ENCODE results near the gene SS18. TPM values are rescaled to one million over a fixed set of nuclear protein-coding genes. Genes with fewer than 3 reads are reported as not detected.

Gene SS18
- total RNA-seq, 1 donor from 2014 or later = 81.4 TPM

DNA sequence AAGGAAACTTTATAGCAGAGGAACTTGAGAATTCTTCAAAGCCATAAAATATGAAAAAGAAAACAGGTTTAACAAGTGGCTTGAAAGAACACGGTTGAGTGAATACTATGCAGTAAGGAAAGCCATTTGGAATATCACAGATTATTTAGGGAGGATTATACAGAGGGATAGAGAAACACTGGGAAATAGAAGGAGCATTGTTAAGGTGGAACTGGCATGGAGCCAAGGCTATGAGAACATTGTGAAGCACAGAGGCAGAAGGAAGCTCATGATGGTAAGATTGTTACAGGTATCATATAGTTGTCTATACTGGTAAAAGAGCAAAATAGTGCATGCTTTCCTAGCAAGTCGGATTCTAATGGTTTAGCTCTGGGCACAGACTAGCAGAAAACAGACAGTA is 87.1 kb downstream of the SS18 start:
- TF ChIP-seq CTCF (conservative IDR thresholded peaks at IDR 0.05) = no peak
- Mint-ChIP-seq H3K27ac (ENCODE audit: unreplicated experiment) (no peak overlapping the region), H3K36me3 (ENCODE audit: low read depth) (peaks cover 6% of the 10 kb centered on the region), H3K4me3 (no peak overlapping the region), H3K9me3 (peaks cover 16% of the 10 kb centered on the region), H3K27me3 (ENCODE audit: low read depth) (no peaks in the 10 kb centered on the region), H3K4me1 (no peaks in the 10 kb centered on the region)
- DNase-seq (ENCODE audit: low read depth, low spot score) = no peak

DNA sequence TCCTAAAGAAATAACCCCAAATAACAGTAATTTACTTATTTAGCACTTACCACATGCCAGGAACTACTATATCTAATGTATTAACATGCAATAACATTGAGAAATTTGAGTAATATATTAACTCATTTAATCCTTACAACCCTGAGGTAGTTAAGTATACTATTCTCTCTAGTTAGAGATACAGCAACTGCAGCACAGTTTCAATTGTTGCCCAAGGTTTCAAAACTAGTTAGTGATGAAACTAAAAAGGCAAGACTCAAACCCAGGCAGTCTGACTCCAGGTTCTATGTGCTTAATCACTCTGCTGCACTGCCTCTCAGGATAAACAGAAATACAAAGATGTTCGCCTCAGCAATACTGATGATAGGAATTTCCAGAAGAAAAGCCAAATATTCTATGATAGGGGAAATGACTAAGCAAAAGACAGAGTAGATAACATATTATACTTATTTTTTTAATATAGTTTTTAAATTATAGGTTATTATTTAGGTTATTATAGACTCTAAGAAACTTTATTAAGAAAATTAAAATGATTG is 88.0 kb downstream of the SS18 start:
- no peaks in the 10 kb centered on the region for H3K4me1 Mint-ChIP-seq
- no peak for DNase-seq (ENCODE audit: low read depth, low spot score)
- H3K27me3 Mint-ChIP-seq (ENCODE audit: low read depth) = no peaks in the 10 kb centered on the region
- TF ChIP-seq CTCF (conservative IDR thresholded peaks at IDR 0.05) = no peak
- H3K4me3 Mint-ChIP-seq = no peak overlapping the region
- H3K9me3 Mint-ChIP-seq = peaks cover 12% of the 10 kb centered on the region
- no peak overlapping the region for H3K27ac Mint-ChIP-seq (ENCODE audit: unreplicated experiment)
- H3K36me3 Mint-ChIP-seq (ENCODE audit: low read depth) = peaks cover 6% of the 10 kb centered on the region

DNA sequence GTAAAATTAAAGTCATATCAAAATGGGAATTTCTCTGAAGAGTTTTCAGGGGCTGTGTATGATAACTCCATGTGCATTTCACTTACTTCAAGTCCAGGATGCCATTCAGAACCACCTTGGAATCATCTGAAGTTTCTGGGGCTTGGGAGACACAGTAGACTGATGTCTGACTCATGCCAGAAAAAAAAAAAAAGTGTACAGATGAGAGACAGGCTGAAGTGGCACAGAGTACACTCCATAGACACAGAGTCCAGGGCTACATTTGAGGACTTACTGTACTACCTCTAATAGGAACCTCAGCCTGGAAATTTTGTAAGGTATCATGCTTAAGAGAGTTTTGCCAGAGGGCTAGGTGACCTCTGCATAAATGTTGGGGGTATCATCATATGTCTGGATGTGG is 92.0 kb downstream of the SS18 start:
- H3K27me3 Mint-ChIP-seq (ENCODE audit: low read depth) = no peaks in the 10 kb centered on the region
- peaks cover 6% of the 10 kb centered on the region for H3K36me3 Mint-ChIP-seq (ENCODE audit: low read depth)
- no peak for DNase-seq (ENCODE audit: low read depth, low spot score)
- no peak overlapping the region for H3K4me3 Mint-ChIP-seq
- no peak overlapping the region for H3K27ac Mint-ChIP-seq (ENCODE audit: unreplicated experiment)
- H3K9me3 Mint-ChIP-seq = peaks cover 7% of the 10 kb centered on the region
- no peak for TF ChIP-seq CTCF (conservative IDR thresholded peaks at IDR 0.05)
- no peaks in the 10 kb centered on the region for H3K4me1 Mint-ChIP-seq

- Mint-ChIP-seq H3K27ac (ENCODE audit: unreplicated experiment) (no peak overlapping the region), H3K27me3 (ENCODE audit: low read depth) (no peaks in the 10 kb centered on the region), H3K4me3 (no peak overlapping the region), H3K9me3 (no peaks in the 10 kb centered on the region), H3K4me1 (peaks cover 5% of the 10 kb centered on the region), H3K36me3 (ENCODE audit: low read depth) (no peaks in the 10 kb centered on the region)
- no peak for TF ChIP-seq CTCF (conservative IDR thresholded peaks at IDR 0.05)
- DNase-seq (ENCODE audit: low read depth, low spot score) = no peak
Observed at GRCh38 chr18:25992566-25992965, 97.8 kb downstream of the SS18 start.

- Mint-ChIP-seq H3K4me3 (no peak overlapping the region), H3K36me3 (ENCODE audit: low read depth) (no peaks in the 10 kb centered on the region), H3K4me1 (peaks cover 5% of the 10 kb centered on the region), H3K27me3 (ENCODE audit: low read depth) (no peaks in the 10 kb centered on the region), H3K27ac (ENCODE audit: unreplicated experiment) (peak overlapping the region; percentile 43), H3K9me3 (no peaks in the 10 kb centered on the region)
- DNase-seq (ENCODE audit: low read depth, low spot score) = no peak
- TF ChIP-seq CTCF (conservative IDR thresholded peaks at IDR 0.05) = no peak
Observed at GRCh38 chr18:25990473-25990872, 99.9 kb downstream of the SS18 start.

Data from neural crest cell (in vitro differentiated cells).